IMR-90 (cell line): ENCODE results near the gene PACS1. TPM values are rescaled to one million over a fixed set of nuclear protein-coding genes. Genes with fewer than 3 reads are reported as not detected.

Source experiments
- ATAC-seq: fragments of 200-7000 bp; cut with Tn5 transposase; 2 replicates; pipeline ENCODE4 v1.9.1; 2020; ENCODE audit warnings: low read depth, mild to moderate bottlenecking, moderate library complexity
- BruUV-seq: library from RNA; stranded (reverse); fragments of 400-500 nt; replicated peaks from 2 replicates; lab custom pipeline; 2021; lab: Mats Ljungman, UMichigan
- CTCF ChIA-PET: fragments of 300-600 bp; formaldehyde crosslinking; extraction: SDS; loops from one replicate; lab custom pipeline; 2021; ENCODE audit warnings: antibody characterized with exemption; lab: Yijun Ruan, JAX
- POLR2A ChIA-PET: fragments of 300-600 bp; sonication (Branson Sonifier 250); formaldehyde crosslinking; loops from one replicate; lab custom pipeline; 2022; ENCODE audit warnings: antibody characterized with exemption; ENCODE audit not compliant: unreplicated experiment; lab: Charles Lee
- DNase-seq: peaks from one replicate; pipeline ENCODE4 v3.0.0; 2013
- H2AFZ ChIP-seq: replicated peaks from 2 replicates; pipeline ENCODE3; 2013; ENCODE audit warnings: low read length, mild to moderate bottlenecking; ENCODE audit not compliant: poor library complexity
- H2AK5ac ChIP-seq: 2 replicates; pipeline ENCODE4 v1.6.1; 2013; ENCODE audit warnings: low read depth, low read length, inconsistent platforms
- H2AK9ac ChIP-seq: replicated peaks from 2 replicates; pipeline ENCODE3; 2013; ENCODE audit warnings: mild to moderate bottlenecking, low read depth, low read length, moderate library complexity; ENCODE audit not compliant: poor library complexity
- H2BK120ac ChIP-seq: 2 replicates; pipeline ENCODE4 v1.6.1; 2013; ENCODE audit warnings: low read depth, low read length, inconsistent platforms
- H2BK15ac ChIP-seq: 3 replicates; pipeline ENCODE4 v1.6.1; 2013; ENCODE audit warnings: low read depth, low read length, inconsistent platforms
- H2BK20ac ChIP-seq: 2 replicates; pipeline ENCODE4 v1.6.1; 2013; ENCODE audit warnings: low read depth, mild to moderate bottlenecking, inconsistent platforms, low read length, moderate library complexity
- H2BK5ac ChIP-seq: 2 replicates; pipeline ENCODE4 v1.6.1; 2013; ENCODE audit warnings: mild to moderate bottlenecking, low read depth, low read length, inconsistent platforms; ENCODE audit not compliant: poor library complexity, severe bottlenecking
- H3K14ac ChIP-seq: replicated peaks from 2 replicates; pipeline ENCODE4 v1.6.1; 2013; ENCODE audit warnings: low read depth, low read length, inconsistent platforms
- H3K18ac ChIP-seq: 2 replicates; pipeline ENCODE4 v1.6.1; 2013; ENCODE audit warnings: low read depth, low read length, control low read depth
- H3K23ac ChIP-seq: 2 replicates; pipeline ENCODE4 v1.6.1; 2013; ENCODE audit warnings: low read depth, low read length, inconsistent platforms
- H3K27ac ChIP-seq: 2 replicates; pipeline ENCODE4 v1.5.1; 2013; ENCODE audit warnings: mild to moderate bottlenecking, control low read depth, low read length; ENCODE audit not compliant: insufficient read depth
- H3K27me3 ChIP-seq: 2 replicates; pipeline ENCODE4 v1.6.1; 2013; ENCODE audit warnings: low read length; ENCODE audit not compliant: control insufficient read depth, insufficient read depth
- H3K36me3 ChIP-seq: 2 replicates; pipeline ENCODE4 v1.6.1; 2013; ENCODE audit warnings: low read length, mixed read lengths; ENCODE audit not compliant: control insufficient read depth, insufficient read depth
- H3K4ac ChIP-seq: 2 replicates; pipeline ENCODE4 v1.6.1; 2013; ENCODE audit warnings: low read depth, low read length, inconsistent platforms
- H3K4me1 ChIP-seq: 2 replicates; pipeline ENCODE4 v1.6.1; 2013; ENCODE audit warnings: low read length, mixed read lengths; ENCODE audit not compliant: control insufficient read depth, insufficient read depth
- H3K4me2 ChIP-seq: 2 replicates; pipeline ENCODE4 v1.6.1; 2013; ENCODE audit warnings: low read depth, mild to moderate bottlenecking, control low read depth, low read length, moderate library complexity
- H3K4me3 ChIP-seq: 2 replicates; pipeline ENCODE4 v1.5.1; 2013; ENCODE audit warnings: low read depth, mild to moderate bottlenecking, control low read depth, low read length, moderate library complexity; ENCODE audit not compliant: insufficient read depth
- H3K56ac ChIP-seq: 2 replicates; pipeline ENCODE4 v1.6.1; 2013; ENCODE audit warnings: low read length, inconsistent platforms; ENCODE audit not compliant: insufficient read depth; ENCODE audit errors: extremely low read depth
- H3K79me1 ChIP-seq, 2 experiments: 2 replicates each; pipeline ENCODE4 v1.6.1; 2013; ENCODE audit warnings: low read length in 2 of 2, inconsistent platforms in 1 of 2, low read depth in 1 of 2
- H3K9ac ChIP-seq: 2 replicates; pipeline ENCODE4 v1.6.1; 2013; ENCODE audit warnings: low read depth, low read length, control low read depth
- H3K9me1 ChIP-seq: 2 replicates; pipeline ENCODE4 v1.6.1; 2013; ENCODE audit warnings: low read length, inconsistent platforms; ENCODE audit not compliant: insufficient read depth
- H3K9me3 ChIP-seq: 2 replicates; pipeline ENCODE4 v1.6.1; 2013; ENCODE audit warnings: low read length; ENCODE audit not compliant: control insufficient read depth, insufficient read depth
- H4K20me1 ChIP-seq: 2 replicates; pipeline ENCODE4 v1.6.1; 2013; ENCODE audit warnings: low read length, inconsistent platforms; ENCODE audit not compliant: insufficient read depth
- H4K5ac ChIP-seq: 2 replicates; pipeline ENCODE4 v1.6.1; 2013; ENCODE audit warnings: mild to moderate bottlenecking, low read depth, low read length, control low read depth
- H4K8ac ChIP-seq, 2 experiments: 2 replicates each; pipeline ENCODE4 v1.6.1; 2013; ENCODE audit warnings: low read depth in 2 of 2, low read length in 2 of 2, control low read depth in 1 of 2, inconsistent platforms in 1 of 2
- H4K91ac ChIP-seq: 2 replicates; pipeline ENCODE4 v1.6.1; 2013; ENCODE audit warnings: low read depth, low read length, inconsistent platforms; ENCODE audit not compliant: insufficient read depth
- MAFK ChIP-seq: IDR thresholded peaks from 2 replicates; pipeline ENCODE4 v1.6.1; 2012; ENCODE audit warnings: low read depth, low read length, improper control_type of control experiment
- MXI1 ChIP-seq: IDR thresholded peaks from 2 replicates; pipeline ENCODE4 v1.6.1; 2012; ENCODE audit warnings: low read depth, mild to moderate bottlenecking, low read length, moderate library complexity, borderline replicate concordance
- SMC3 ChIP-seq: fragments of 150-350 bp; IDR thresholded peaks from 2 replicates; pipeline ENCODE4 v1.6.1; 2016; ENCODE audit warnings: low read depth, mild to moderate bottlenecking, antibody characterized with exemption, low read length, moderate library complexity
- WGBS, 2 experiments: methylation state at CpG; one replicate each; pipeline versions ENCODE4 v1.1.5 to v1.1.7; 2013; ENCODE audit warnings: missing lambda C conversion rate in 2 of 2; ENCODE audit not compliant: insufficient read length in 1 of 2; ENCODE audit errors: extremely low coverage in 2 of 2; 5-methylcytosine and 5-hydroxymethylcytosine counted together
- dilution Hi-C: fragments of 300-500 bp; cut with HindIII; formaldehyde crosslinking; loops from one replicate; pipeline ENCODE4 v1.14.3; 2018; ENCODE audit warnings: low sequenced_read_pairs; ENCODE audit not compliant: unreplicated experiment
- in situ Hi-C: fragments of 300-500 bp; cut with MboI; formaldehyde crosslinking; loops from 3 replicates; pipeline ENCODE4 v1.14.3; 2019; ENCODE audit warnings: low sequenced_read_pairs, inconsistent platforms, mixed read lengths
- intact Hi-C: fragments of 100-400 bp; cut with micrococcal nuclease; formaldehyde crosslinking; loops from 2 replicates; pipeline ENCODE4 v1.10.0; 2022
- polyA plus RNA-seq, 3 experiments: library from polyadenylated mRNA; depleted of rRNA; stranded (reverse); fragments of >200 nt; gene quantifications; 2 replicates each; pipeline ENCODE4 v1.2.3, GENCODE V29; 2012; ENCODE audit warnings: low replicate concordance in 1 of 3
- total RNA-seq: library from RNA; depleted of rRNA; stranded (reverse); fragments of >200 nt; gene quantifications from 2 replicates; pipeline ENCODE4 v1.2.3, GENCODE V29; 2012

Gene PACS1
- total and polyA plus RNA-seq, 2 of the 4 experiments (the other 2 are of a cell fraction): 7.3 to 32.0 TPM

DNA sequence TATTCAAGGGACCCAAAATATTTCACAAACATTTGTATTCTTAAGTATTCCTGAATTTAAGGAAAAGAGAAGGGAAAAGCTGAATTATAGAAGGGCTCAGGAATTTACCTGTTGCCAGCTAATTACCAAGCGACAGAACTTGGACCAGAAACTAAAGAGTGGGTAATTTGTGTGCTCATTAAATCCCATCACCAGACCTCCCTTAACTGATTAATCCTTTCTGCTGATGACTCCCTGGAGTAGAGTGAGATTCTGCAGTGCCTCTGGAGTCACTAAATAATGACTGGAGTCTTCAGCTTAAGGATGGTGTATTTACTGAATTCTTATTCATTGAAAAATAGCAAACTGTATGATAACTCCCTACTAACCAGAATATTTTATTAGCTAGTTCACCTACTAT is 124.3 kb downstream of the PACS1 start:
- in situ Hi-C loops: no loop called here
- H2AK9ac ChIP-seq: no peak overlapping the region
- H3K9me3 ChIP-seq: no peaks in the 10 kb centered on the region
- no peak overlapping the region for H4K5ac ChIP-seq
- peaks cover 6% of the 10 kb centered on the region for H3K36me3 ChIP-seq
- H2BK120ac ChIP-seq: no peak overlapping the region
- no CpG with 5 or more reads among the region's 1 CpG for WGBS, 2 experiments
- no peak overlapping the region for H2BK15ac ChIP-seq
- H3K4me3 ChIP-seq: no peak overlapping the region
- no peak overlapping the region for H3K4me2 ChIP-seq
- H3K4ac ChIP-seq: no peak overlapping the region
- H3K27ac ChIP-seq: no peak overlapping the region
- ChIA-PET POLR2A (no interaction called here), CTCF (no interaction called here)
- H3K23ac ChIP-seq: no peak overlapping the region
- peaks cover 7% of the 10 kb centered on the region for H4K20me1 ChIP-seq
- no peak overlapping the region for H3K18ac ChIP-seq
- dilution Hi-C loops: no loop called here
- no peak overlapping the region for H2AK5ac ChIP-seq
- no peak overlapping the region for H2AFZ ChIP-seq
- H4K91ac ChIP-seq: no peak overlapping the region
- H3K14ac ChIP-seq: no peak overlapping the region
- H2BK20ac ChIP-seq: no peak overlapping the region
- H2BK5ac ChIP-seq: no peak overlapping the region
- peaks cover 28 to 49% of the 10 kb centered on the region in 2 experiments for H3K79me1 ChIP-seq
- intact Hi-C loops: no loop called here
- H3K4me1 ChIP-seq: peaks cover 10% of the 10 kb centered on the region
- DNase-seq: no peak
- no peak overlapping the region for H3K9ac ChIP-seq
- peaks cover 15% of the 10 kb centered on the region; the same call in 1 of the 2 replicates for H3K9me1 ChIP-seq
- no peak for TF ChIP-seq MXI1
- no peak for TF ChIP-seq MAFK
- TF ChIP-seq SMC3: no peak
- ATAC-seq: no peak
- H4K8ac ChIP-seq: no peak overlapping the region
- no peaks in the 10 kb centered on the region for H3K27me3 ChIP-seq
- no peak overlapping the region for H3K56ac ChIP-seq
- BruUV-seq: no TSS peak
